PFSK-1 (cell line): ENCODE results near the gene AHSG. TPM values are rescaled to one million over a fixed set of nuclear protein-coding genes. Genes with fewer than 3 reads are reported as not detected.

Experiments used
- FOXP2 ChIP-seq: optimal IDR thresholded peaks from 2 replicates; pipeline ENCODE3; 2011; ENCODE audit warnings: borderline replicate concordance, control low read depth, inconsistent platforms; ENCODE audit not compliant: insufficient read depth; ENCODE audit errors: extremely low read length, extremely low read depth
- POLR2AphosphoS5 ChIP-seq: IDR thresholded peaks from 2 replicates; pipeline ENCODE4 v1.6.1; 2012; ENCODE audit warnings: low read depth, mild to moderate bottlenecking, control low read depth, low read length, moderate library complexity
- SIN3A ChIP-seq: IDR thresholded peaks from 2 replicates; pipeline ENCODE4 v1.6.1; 2012; ENCODE audit warnings: mild to moderate bottlenecking, low read length, moderate library complexity, borderline replicate concordance; ENCODE audit not compliant: insufficient read depth
- TAF1 ChIP-seq: IDR thresholded peaks from 2 replicates; pipeline ENCODE4 v1.6.1; 2012; ENCODE audit warnings: low read length, control low read depth, borderline replicate concordance; ENCODE audit not compliant: insufficient read depth
- polyA plus RNA-seq: library from polyadenylated mRNA; unstranded; fragments of >200 nt; gene quantifications from one replicate; pipeline ENCODE4 v1.2.1, GENCODE V29; 2012; ENCODE audit warnings: low read depth, missing spikeins; ENCODE audit not compliant: insufficient read length
- TF ChIP-seq, protein P1 (sequence below), 2 experiments: IDR thresholded peaks; 2 replicates each; pipeline versions ENCODE4 v1.6.1 to v1.8.0; 2011 to 2012; ENCODE audit warnings: low read depth in 2 of 2, low read length in 2 of 2, control low read depth in 1 of 2, inconsistent platforms in 1 of 2, mild to moderate bottlenecking in 1 of 2, moderate library complexity in 1 of 2; ENCODE audit not compliant: insufficient read depth in 1 of 2

Gene AHSG
- not detected for polyA plus RNA-seq

GRCh38 chr3:186612721-186613636 lies at the start of gene AHSG:
TSS of gene AHSG (plus strand) at chr3:186613060. CDS start at chr3:186613142, 82 bp downstream.
- TF ChIP-seq TAF1 = no peak
- no peak for TF ChIP-seq POLR2AphosphoS5
- TF ChIP-seq, protein P1, sequence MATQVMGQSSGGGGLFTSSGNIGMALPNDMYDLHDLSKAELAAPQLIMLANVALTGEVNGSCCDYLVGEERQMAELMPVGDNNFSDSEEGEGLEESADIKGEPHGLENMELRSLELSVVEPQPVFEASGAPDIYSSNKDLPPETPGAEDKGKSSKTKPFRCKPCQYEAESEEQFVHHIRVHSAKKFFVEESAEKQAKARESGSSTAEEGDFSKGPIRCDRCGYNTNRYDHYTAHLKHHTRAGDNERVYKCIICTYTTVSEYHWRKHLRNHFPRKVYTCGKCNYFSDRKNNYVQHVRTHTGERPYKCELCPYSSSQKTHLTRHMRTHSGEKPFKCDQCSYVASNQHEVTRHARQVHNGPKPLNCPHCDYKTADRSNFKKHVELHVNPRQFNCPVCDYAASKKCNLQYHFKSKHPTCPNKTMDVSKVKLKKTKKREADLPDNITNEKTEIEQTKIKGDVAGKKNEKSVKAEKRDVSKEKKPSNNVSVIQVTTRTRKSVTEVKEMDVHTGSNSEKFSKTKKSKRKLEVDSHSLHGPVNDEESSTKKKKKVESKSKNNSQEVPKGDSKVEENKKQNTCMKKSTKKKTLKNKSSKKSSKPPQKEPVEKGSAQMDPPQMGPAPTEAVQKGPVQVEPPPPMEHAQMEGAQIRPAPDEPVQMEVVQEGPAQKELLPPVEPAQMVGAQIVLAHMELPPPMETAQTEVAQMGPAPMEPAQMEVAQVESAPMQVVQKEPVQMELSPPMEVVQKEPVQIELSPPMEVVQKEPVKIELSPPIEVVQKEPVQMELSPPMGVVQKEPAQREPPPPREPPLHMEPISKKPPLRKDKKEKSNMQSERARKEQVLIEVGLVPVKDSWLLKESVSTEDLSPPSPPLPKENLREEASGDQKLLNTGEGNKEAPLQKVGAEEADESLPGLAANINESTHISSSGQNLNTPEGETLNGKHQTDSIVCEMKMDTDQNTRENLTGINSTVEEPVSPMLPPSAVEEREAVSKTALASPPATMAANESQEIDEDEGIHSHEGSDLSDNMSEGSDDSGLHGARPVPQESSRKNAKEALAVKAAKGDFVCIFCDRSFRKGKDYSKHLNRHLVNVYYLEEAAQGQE (IDR thresholded peaks at IDR 0.05; ENCODE audit: insufficient read depth in 1 of 2, low read depth in 2 of 2, low read length in 2 of 2) = no peak
- TF ChIP-seq FOXP2 = no peak
- TF ChIP-seq SIN3A = no peak

DNA sequence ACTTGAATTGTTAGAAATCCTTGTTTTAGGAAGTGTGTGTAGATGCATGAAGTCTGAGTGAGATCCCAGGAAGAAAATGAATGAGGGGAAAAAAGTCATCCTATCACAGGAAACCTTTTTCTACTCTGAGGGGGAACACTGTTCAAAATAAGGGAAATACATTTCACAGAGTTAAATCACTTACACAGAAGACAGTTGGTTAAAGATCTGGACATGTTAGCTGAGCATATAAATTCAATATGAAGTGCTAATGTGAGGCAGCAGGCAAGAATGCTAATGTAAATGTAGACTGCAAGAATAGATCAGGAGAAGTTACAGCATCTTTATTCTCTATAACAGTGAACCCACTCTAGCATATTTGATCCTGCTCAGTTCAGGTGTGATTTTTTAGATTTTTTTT lies 48.3 kb upstream of the AHSG start:
- TF ChIP-seq SIN3A = no peak
- no peak for TF ChIP-seq TAF1
- no peak for TF ChIP-seq FOXP2
- TF ChIP-seq, protein P1 (IDR thresholded peaks at IDR 0.05; ENCODE audit: insufficient read depth in 1 of 2, low read depth in 2 of 2, low read length in 2 of 2) = no peak
- TF ChIP-seq POLR2AphosphoS5 = no peak

DNA sequence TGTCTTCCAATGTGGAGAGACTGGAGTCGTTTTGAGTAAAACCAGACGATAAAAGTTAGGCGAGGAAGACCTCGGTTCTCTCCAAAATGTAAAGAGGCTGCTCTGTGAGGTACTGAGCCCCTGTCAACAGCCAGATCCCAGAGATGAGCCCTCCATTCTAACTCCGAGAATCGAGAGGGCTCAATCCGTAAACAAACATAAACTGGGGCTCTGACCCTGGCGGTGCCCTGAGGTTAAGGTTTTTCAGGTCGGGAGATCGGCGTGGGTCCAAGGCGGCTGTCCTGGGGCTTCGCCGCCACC lies 46.1 kb upstream of the AHSG start:
- TF ChIP-seq TAF1 (no peak), POLR2AphosphoS5 (no peak), FOXP2 (no peak), SIN3A (no peak)
- TF ChIP-seq, protein P1 (IDR thresholded peaks at IDR 0.05; ENCODE audit: insufficient read depth in 1 of 2, low read depth in 2 of 2, low read length in 2 of 2) = no peak

- peak; percentile 77 for TF ChIP-seq POLR2AphosphoS5
- TF ChIP-seq, protein P1 (IDR thresholded peaks at IDR 0.05; ENCODE audit: insufficient read depth in 1 of 2, low read depth in 2 of 2, low read length in 2 of 2) = no peak
- peak; percentile 40 for TF ChIP-seq FOXP2
- peak; percentile 61; the same call in 1 of the 2 replicates for TF ChIP-seq TAF1
Observed at GRCh38 chr3:186567072-186567921, 45.6 kb upstream of the AHSG start, which contains the start of gene TBCCD1. TSS of gene TBCCD1 (minus strand) at chr3:186567339. CDS start at chr3:186564329, 3,010 bp downstream.
